GM23248 (cell line): ENCODE measurements around the gene ITIH3.

ENCODE experiments used
- EZH2 ChIP-seq: fragments of 200-600 bp; sonication (generic); IDR thresholded peaks from 2 replicates; pipeline ENCODE4 v1.6.1; 2018; ENCODE audit warnings: antibody characterized with exemption, mild to moderate bottlenecking; ENCODE audit not compliant: insufficient read depth, poor library complexity, severe bottlenecking
- EZH2phosphoT487 ChIP-seq: fragments of 200-600 bp; sonication (generic); IDR thresholded peaks from 2 replicates; pipeline ENCODE4 v1.6.1; 2018; ENCODE audit warnings: antibody characterized with exemption, moderate library complexity, mild to moderate bottlenecking, low read depth; ENCODE audit not compliant: insufficient read depth

DNA sequence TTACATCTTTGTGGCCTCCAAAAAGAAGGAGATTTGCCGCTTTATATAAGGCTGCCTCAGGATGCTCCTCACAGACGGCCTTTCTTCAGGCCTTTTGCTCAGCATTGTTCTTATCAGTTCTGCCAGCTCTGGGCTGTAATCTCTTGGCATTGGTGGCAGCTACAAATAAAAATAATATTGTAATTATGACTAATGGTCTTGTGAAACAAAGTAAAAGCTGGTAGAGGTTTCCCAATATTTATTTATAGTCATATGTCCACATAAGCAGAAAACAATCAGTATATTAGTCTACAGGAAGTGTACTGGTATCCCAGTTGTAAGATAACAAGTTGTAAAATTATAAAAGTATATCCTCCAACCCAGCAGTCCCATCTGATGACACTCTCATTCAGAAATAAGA lies 31.1 kb upstream of the ITIH3 start:
- TF ChIP-seq EZH2 = no peak
- TF ChIP-seq EZH2phosphoT487 = no peak
